NB4 (cell line): Measurements from ENCODE around the gene ARHGDIG.

ENCODE experiments used
- CTCF ChIP-seq: IDR thresholded peaks from one replicate; pipeline ENCODE4 v1.5.1; 2012; ENCODE audit warnings: low read depth, low read length
- MYC ChIP-seq: IDR thresholded peaks from 2 replicates; pipeline ENCODE4 v1.6.1; 2011; ENCODE audit warnings: low read depth, low read length
- POLR2A ChIP-seq: IDR thresholded peaks from 2 replicates; pipeline ENCODE4 v1.6.1; 2011; ENCODE audit warnings: mild to moderate bottlenecking; ENCODE audit not compliant: insufficient read length; ENCODE audit errors: extremely low read depth
- TF ChIP-seq, protein P1 (sequence below): IDR thresholded peaks from 2 replicates; pipeline ENCODE4 v1.6.1; 2011; ENCODE audit warnings: low read depth, low read length

DNA sequence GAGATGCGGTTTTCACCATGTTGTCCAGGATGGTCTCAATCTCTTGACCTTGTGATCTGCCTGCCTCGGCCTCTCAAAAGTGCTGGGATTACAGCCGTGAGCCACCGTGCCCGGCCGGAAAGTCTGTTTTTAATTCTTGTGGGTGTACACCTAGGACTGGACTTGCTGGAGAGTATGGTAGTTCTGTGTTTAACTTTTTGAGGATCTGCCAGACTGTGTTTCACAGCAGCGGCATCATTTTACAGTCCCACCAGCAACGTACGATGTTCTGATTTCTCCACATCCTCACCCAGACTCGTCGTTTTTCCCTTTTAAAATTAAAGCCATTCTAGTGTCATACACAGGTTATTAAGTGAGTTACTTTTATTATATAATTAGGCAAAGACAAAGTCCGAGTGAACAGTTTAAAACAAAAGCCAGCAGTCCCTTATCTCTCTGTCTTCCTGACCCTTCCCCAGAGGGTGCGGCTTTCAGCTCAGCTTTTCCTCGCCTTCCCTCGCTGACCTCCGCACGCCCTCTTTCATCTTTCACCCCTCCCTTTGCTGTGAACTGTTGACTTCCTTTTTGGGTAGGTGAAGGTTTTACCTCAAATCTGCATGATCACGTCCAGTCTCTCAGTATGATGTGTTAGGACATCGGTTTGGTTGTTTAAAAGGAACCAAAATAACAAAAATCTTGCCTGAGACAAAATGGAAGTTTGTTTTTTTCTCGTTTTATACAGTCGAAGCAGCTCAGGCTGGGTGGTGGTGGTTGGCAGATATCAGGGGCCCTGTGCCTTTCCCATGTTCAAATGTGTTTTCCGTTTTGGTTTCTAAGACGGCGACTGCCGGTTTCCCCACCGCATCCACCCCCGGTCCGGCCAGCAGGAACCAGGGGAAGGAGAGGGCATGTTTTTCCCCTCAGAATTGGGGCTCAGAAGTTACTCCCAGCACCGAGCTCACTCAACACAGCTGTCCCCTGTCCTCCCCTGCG is 27.7 kb upstream of the ARHGDIG start:
- TF ChIP-seq CTCF (no peak), POLR2A (no peak), MYC (no peak)
- TF ChIP-seq, protein P1, sequence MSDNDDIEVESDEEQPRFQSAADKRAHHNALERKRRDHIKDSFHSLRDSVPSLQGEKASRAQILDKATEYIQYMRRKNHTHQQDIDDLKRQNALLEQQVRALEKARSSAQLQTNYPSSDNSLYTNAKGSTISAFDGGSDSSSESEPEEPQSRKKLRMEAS = no peak
